Measurements from ENCODE around the gene PHACTR3.
A peak's percentile ranks its signal among the peaks of the same experiment; 100 is the strongest.
"Not testable (repeated sequence)": the region's sequence is repeated elsewhere in the genome, so short reads cannot be mapped to it uniquely, and the experiment has no call there.

PHACTR3 gene

DNA sequence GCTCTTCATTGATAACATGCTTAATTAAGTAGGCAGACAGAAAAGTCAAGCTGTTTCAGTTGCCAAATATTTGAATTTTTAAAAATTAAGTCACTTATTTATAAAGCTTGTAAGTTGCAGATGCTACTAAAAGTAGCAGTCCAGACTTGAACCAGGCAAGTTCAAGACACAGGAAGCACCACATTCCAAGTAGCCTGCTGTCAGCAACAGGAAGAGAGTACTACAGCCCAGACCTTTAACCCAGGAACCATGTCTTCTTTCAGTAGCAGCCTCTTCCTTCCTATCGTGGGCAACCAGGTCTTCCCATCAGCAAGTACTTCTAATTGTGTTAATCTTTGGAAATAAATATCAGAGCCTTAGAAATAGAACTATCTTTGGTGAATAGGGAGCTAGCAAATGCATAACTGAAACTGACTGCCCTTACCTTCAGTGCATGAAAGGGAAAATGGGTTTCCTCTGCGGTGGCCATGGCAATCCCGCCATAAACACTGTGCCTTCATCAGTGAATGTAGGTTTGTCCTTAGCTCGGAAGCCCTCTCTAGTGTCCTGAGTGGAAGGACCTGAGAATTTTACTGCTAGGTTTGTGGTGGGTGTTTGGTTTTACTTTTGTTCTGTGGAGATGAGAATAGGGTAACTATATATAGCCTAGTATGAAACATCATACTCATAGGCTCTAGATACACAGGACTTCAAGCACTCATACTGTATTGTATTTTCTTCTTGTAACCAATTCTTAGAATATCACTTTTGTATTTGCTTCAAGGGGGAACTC, 233.5 kb downstream of the PHACTR3 start:
- DNase-seq = no peak

DNA sequence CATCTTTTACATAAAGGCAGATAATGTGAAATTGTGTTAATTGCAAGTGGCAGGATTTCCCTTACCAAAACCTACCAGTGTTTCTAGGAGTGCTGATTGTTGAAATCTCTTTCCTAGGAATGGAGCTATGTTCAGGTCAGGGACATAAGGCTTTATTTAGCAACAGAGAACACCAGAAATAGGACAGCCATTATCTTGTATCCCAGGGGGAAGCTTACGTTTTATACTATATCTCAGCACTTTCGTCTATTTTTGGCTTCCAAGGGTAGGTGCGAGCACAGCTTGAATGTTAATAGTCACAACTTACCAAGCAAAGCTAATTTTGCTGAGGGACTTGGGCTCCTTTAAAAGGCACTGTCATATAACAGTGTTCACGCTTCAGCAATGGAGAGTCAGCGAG, 235.1 kb downstream of the PHACTR3 start:
- no peak for DNase-seq

DNA sequence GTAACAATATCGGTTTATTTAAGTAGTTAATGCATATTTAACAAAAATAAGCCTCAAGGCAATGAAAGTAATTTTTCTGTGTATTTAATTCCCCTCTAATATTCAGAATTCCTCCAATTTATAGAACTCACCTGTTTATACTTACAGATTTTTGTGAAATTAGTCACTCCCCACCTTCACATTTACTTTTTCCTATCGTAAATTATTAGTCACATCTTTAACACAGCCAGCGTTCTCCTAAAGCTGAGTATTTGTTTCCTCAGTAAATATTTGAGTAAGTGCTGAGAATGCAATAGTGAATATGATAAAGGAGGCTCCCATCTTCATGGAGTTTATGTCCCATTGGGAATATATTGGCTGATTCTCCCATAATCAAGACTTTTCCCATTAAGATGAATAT, 241.1 kb downstream of the PHACTR3 start:
- DNase-seq = no peak

- no peak for DNase-seq
These were observed 243.8 kb downstream of the PHACTR3 start for GRCh38 chr20:59848182-59848581.

- DNase-seq = peak; percentile 18
These were observed 245.8 kb downstream of the PHACTR3 start for GRCh38 chr20:59850018-59850641.

DNA sequence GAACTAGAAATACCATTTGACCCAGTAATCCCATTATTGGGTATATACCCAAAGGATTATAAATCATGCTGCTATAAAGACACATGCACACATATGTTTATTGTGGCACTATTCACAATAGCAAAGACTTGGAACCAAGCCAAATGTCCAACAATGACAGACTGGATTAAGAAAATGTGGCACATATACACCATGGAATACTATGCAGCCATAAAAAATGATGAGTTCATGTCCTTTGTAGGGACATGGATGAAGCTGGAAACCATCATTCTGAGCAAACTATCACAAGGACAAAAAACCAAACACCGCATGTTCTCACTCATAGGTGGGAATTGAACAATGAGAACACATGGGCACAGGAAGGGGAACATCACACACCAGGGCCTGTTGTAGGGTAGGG, 252.2 kb downstream of the PHACTR3 start:
- DNase-seq = not testable (repeated sequence)

DNA sequence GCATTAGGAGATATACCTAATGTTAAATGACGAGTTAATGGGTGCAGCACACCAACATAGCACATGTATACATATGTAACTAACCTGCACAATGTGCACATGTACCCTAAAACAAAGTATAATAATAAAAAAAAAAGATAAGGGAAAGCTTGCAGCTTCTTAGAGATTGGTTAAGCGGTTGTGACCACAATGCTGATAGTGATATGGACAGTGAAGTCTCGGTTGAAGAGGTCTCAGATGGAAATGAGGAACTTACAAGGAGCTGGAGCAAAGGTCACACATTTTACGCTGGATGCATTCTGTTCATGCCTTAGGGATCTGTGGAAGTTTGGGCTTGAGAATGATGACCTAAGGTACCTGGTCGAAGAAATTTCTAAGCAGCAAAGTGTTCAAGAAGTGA, 252.6 kb downstream of the PHACTR3 start:
- DNase-seq = not testable (repeated sequence)

DNA sequence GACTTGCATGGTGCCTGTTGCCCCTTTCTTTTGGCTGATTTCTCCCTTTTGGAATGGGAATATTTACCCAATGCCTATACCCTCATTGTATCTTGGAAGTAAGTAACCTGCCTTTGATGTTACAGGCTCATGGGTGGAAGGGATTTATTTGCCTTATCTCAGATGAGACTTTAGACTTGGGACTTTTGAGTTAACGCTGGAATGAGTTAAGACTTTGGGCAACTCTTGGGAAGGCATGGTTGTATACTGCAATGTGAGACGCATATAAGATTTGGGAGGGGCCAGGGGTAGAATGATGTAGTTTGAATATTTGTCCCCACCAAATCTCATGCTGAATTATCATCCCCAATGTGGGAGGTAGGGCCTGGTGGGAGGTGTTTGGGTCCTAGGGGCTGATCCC, 253.6 kb downstream of the PHACTR3 start:
- no peak for DNase-seq

- no peak for DNase-seq
These were observed 254.1 kb downstream of the PHACTR3 start for GRCh38 chr20:59858425-59858824.

- no peak for DNase-seq
These were observed 257.1 kb downstream of the PHACTR3 start for GRCh38 chr20:59861401-59861800.

DNA sequence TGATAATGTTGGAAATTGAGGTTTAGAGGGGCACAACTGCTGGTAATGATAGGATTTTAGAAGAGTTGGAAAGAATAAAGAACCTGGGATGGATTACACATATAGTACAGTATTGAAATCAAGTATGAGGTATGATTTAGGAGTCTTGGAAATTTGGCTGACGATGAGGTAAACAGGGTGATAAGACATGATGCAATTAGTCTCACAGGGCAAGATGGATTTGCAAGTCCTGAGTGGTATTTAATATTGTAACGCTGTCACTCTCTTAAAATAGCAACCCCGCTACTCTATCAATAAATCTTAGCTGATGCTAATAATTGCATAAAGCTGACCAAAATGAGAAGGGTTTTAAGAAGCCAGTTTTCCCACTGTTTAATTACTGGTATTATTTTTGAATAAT, 258.7 kb downstream of the PHACTR3 start:
- DNase-seq = no peak

DNA sequence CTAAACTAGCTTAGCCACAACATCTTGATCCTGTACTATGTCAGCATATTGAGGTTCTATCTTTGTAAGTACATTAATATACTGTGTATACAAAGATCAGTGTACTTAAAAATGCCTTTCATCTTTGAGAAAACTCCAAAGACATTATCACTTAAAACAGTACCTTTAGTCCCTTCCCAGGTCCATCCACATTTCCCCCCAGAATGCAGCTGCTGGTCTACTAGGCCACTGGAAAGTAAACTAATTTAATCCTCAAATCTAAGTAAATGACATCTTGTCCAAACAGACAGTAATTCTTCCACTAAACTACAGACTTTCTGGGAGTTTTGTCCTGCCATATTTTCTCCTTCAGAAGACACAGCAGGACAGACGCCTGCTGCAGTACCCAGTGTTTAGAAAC, 260.4 kb downstream of the PHACTR3 start:
- no peak for DNase-seq

GRCh38 chr20:59866338-59866737, 262.0 kb downstream of the PHACTR3 start:
- no peak for DNase-seq

DNA sequence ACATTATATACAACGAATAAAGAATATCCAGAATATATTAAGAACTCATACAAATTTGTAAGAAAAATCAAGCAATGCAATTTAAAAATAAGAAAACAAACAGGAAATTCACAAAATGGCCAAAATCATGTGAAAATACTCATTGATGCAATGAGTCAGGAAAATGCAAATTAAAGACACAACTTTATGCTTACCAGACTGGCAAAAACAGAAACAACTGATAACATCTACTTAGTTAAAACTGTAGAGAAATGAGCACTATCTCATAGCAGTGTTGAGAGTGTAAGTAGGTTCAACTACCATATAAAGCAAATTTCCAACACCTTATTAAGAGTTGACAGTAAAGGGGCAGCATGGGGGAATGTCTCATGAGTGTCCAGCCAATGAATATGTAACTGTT, 266.8 kb downstream of the PHACTR3 start:
- no peak for DNase-seq

GRCh38 chr20:59873409-59873808, 269.1 kb downstream of the PHACTR3 start:
- DNase-seq = no peak

- DNase-seq = no peak
These were observed 275.9 kb downstream of the PHACTR3 start for GRCh38 chr20:59880198-59880597.

GRCh38 chr20:59884494-59884893, 280.2 kb downstream of the PHACTR3 start:
- no peak for DNase-seq

- no peak for DNase-seq
These were observed 283.7 kb downstream of the PHACTR3 start for GRCh38 chr20:59888050-59888449.

DNA sequence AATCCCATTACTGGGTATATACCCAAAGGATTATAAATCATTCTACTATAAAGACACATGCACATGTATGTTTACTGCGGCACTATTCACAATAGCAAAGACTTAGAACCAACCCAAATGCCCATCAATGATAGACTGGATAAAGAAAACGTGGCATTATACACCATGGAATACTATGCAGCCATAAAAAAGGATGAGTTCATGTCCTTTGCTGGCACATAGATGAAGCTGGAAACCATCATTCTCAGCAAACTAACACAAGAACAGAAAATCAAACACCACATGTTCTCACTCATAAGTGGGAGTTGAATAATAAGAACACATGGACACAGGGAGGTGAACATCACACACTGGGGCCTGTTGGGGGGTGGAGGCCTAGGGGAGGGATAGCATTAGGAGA, 285.7 kb downstream of the PHACTR3 start:
- not testable (repeated sequence) for DNase-seq

DNA sequence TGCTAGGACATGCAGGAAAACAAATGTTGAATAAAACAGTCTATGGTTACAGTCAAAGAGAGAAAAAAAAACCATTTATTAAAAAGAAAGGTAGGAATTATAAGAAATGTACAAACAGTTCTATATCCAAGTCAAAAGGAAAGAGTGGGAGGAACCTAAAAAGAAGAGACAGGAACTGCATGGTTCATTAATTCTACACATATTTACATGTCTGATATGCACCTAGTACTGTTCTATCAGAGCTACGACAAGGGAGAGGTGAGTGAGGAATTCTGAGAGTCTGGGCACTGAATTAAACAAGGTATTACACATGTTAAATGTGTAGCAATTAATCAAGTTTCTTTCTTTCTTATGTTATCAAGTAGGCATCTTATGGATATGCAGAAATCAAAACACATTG, 287.2 kb downstream of the PHACTR3 start:
- DNase-seq = no peak

- no peak for DNase-seq
These were observed 291.6 kb downstream of the PHACTR3 start for GRCh38 chr20:59895908-59896307.

All from NCI-H2107 (cell line).